ENCODE data around the gene NT5C. TPM values are rescaled to one million over a fixed set of nuclear protein-coding genes. Genes with fewer than 3 reads are reported as not detected.

NT5C gene
- total RNA-seq, 2 experiments from 2014 or later, result 45.2 to 50.4 TPM

- H3K27me3 Mint-ChIP-seq, result no peaks in the 10 kb centered on the region
- no peak overlapping the region for H3K4me3 Mint-ChIP-seq
- DNase-seq, result no peak
- H3K36me3 Mint-ChIP-seq (ENCODE audit: low read depth), result peaks cover under 1% of the 10 kb centered on the region
- CTCF ChIA-PET, result interaction anchor here (1.0 to 1.1 kb wide), 2 partner anchors 20 to 104 kb away, joined by 3 to 6 read pairs; no protein-coding TSS in a partner anchor
- POLR2A ChIA-PET, result no interaction called here
- no peaks in the 10 kb centered on the region for H3K9me3 Mint-ChIP-seq
- H3K27ac Mint-ChIP-seq, result no peak overlapping the region
- H3K4me1 Mint-ChIP-seq, result peaks cover 35% of the 10 kb centered on the region
Measured at GRCh38 chr17:75093548-75094158, 37.9 kb downstream of the NT5C start.

- Mint-ChIP-seq H3K4me1 (peaks cover 47% of the 10 kb centered on the region), H3K27me3 (no peaks in the 10 kb centered on the region), H3K36me3 (ENCODE audit: low read depth) (no peaks in the 10 kb centered on the region), H3K4me3 (no peak overlapping the region), H3K9me3 (no peaks in the 10 kb centered on the region), H3K27ac (peak overlapping the region; percentile 3)
- CTCF ChIA-PET, result interaction anchor here (2.7 kb wide), 1 partner anchor 13 kb away, joined by 11 read pairs; no protein-coding TSS in a partner anchor
- DNase-seq, result no peak
- POLR2A ChIA-PET, result no interaction called here
Measured at GRCh38 chr17:75091855-75092327, 39.7 kb downstream of the NT5C start.

DNA sequence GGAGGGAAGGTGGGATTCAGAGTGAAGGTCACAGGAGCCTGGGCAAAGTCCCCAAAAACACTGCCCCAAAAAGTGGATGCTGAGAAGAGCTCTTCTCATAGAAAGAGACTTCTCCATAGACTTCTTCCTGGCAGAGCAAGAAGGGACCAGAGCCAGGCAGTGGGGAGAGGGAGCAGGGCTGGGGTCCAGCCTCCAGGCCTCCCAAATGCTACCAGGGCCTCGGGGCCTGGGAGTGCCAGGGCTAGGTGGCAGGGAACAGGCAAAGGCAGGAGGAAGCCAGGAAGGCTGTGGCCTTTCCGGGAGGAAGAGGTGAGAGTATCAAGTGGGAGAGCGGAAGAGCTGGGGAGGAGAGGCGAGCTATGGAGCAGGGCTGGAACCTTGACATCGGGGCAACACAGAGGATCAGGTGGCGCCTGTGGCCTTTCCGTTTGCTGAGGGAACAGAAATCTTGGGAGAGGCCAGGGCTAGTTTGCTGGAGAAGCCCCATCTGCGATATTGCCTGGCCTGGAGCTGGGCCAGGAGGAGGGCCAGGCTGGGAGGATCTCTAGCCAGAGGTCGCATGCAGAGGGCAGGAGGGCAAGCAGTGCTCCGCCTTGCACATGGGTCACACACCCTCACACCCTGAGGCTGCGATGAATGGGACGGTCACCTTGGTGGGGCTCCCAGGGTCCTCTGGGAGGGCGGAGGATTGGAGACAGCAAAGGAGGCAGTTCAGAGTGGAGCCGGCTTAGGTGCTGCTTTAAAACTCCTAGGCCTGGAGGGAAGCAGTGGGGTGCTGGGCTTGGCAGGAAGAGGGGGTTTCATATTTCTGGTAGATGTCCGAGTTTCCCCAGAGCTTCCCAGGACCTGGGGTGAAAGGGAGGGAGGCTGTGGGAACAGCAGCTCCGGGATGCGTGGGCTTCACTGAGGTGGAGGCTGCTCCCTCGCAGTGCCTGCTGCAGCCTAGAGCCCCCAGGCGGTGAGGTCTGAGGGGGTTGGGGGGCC lies 40.4 kb downstream of the NT5C start:
- no peaks in the 10 kb centered on the region for H3K27me3 Mint-ChIP-seq
- no peaks in the 10 kb centered on the region for H3K9me3 Mint-ChIP-seq
- H3K4me3 Mint-ChIP-seq, result no peak overlapping the region
- DNase-seq, result no peak
- CTCF ChIA-PET, result interaction anchor here (1.0 to 2.7 kb wide), 2 partner anchors 14 to 26 kb away, joined by 3 to 11 read pairs; no protein-coding TSS in a partner anchor
- no peaks in the 10 kb centered on the region for H3K36me3 Mint-ChIP-seq (ENCODE audit: low read depth)
- peak overlapping the region; percentile 59 for H3K27ac Mint-ChIP-seq
- POLR2A ChIA-PET, result no interaction called here
- H3K4me1 Mint-ChIP-seq, result peaks cover 53% of the 10 kb centered on the region

GRCh38 chr17:75088465-75089417 lies 42.8 kb downstream of the NT5C start:
- H3K36me3 Mint-ChIP-seq (ENCODE audit: low read depth), result no peaks in the 10 kb centered on the region
- POLR2A ChIA-PET, result interaction anchor here (0.5 kb wide), 1 partner anchor 76 kb away, joined by 3 read pairs; no protein-coding TSS in a partner anchor
- H3K27me3 Mint-ChIP-seq, result no peaks in the 10 kb centered on the region
- H3K4me3 Mint-ChIP-seq, result peak overlapping the region; percentile 78
- H3K9me3 Mint-ChIP-seq, result no peaks in the 10 kb centered on the region
- H3K4me1 Mint-ChIP-seq, result peaks cover 61% of the 10 kb centered on the region
- H3K27ac Mint-ChIP-seq, result peak overlapping the region; percentile 86
- CTCF ChIA-PET, result interaction anchor here (0.6 to 2.2 kb wide), 11 partner anchors 10 to 511 kb away, joined by 3 to 10 read pairs (median 4); no protein-coding TSS in a partner anchor
- no peak for DNase-seq

DNA sequence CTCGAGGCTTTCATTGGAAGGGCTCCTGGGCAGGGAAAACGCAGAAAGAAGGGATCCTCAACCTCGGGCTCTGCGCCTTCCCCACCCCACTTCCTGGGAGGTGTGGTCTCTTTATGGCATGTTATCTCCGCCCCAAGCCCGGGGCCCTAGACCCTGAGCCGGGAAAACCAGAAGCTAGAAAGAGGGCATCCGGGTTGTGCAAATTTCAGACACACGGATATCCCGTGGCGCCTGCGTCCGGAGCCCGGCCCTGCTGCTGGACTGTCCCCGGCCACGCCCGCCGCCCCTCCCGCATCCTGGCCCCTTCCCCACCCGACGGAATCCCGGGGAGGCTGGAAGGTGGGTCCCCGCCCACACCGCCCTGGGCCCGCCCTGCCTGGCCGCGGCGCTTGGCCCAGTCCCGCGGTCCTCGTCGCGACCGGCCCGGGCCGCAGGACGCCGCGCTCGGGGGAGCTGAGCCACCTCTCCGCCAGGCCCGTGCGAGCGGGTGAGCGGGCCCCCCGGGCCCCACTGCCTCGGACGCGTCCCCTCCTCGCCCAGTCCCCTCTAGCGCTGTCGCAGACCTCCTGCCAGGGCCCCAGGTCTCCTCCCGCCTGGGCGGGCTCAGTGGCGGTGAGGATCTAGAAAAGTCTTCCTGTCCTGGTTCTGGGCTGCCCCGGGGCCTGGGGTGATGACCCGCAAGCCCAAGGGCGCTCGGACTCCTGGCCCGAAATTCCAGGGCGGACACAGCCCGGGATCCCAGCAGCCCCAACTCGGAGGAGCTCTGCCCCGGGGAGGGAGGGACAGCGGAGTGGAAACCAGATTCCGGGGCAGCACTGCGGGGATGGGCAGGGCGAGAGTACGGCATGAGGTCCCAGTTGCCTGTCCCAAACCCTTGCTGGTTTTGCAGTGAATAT lies 43.7 kb downstream of the NT5C start, which contains the start of gene SLC16A5:
SLC16A5 (plus strand) TSS at position 397 of the 896 bp plus-strand sequence. CDS start 5,683 bp downstream, outside the sequence.
- H3K36me3 Mint-ChIP-seq (ENCODE audit: low read depth), result no peaks in the 10 kb centered on the region
- peak within 1 kb of the TSS; percentile 89 for H3K27ac Mint-ChIP-seq
- no peaks in the 10 kb centered on the region for H3K27me3 Mint-ChIP-seq
- CTCF ChIA-PET, result interaction anchor here (0.6 to 2.2 kb wide), 12 partner anchors 9 to 360 kb away, joined by 3 to 10 read pairs (median 3); no protein-coding TSS in a partner anchor
- DNase-seq, result peak; percentile 62
- POLR2A ChIA-PET, result interaction anchor here (0.5 kb wide), 1 partner anchor 75 kb away, joined by 3 read pairs; no protein-coding TSS in a partner anchor
- peak within 1 kb of the TSS; percentile 78 for H3K4me3 Mint-ChIP-seq
- peaks cover 63% of the 10 kb centered on the region for H3K4me1 Mint-ChIP-seq
- H3K9me3 Mint-ChIP-seq, result no peaks in the 10 kb centered on the region

DNA sequence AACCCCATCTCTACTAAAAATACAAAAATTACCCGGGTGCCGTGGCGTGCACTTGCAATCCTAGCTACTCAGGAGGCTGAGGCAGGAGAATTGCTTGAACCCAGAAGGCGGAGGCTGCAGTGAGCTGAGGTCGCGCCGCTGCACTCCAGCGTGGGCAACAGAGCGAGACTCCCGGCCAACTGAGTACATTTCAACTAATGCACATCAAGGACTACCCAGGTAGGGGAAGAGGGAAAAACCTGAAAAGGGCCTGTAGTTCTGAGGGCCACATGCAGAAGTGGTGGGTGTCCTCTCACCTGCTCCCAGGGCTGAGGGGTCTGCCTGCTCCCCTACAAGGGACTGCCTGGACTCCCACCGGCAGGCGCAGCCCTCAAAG lies 44.4 kb downstream of the NT5C start:
- Mint-ChIP-seq H3K27me3 (no peaks in the 10 kb centered on the region), H3K9me3 (no peaks in the 10 kb centered on the region), H3K4me1 (peaks cover 61% of the 10 kb centered on the region), H3K36me3 (ENCODE audit: low read depth) (no peaks in the 10 kb centered on the region), H3K27ac (peak overlapping the region; percentile 89), H3K4me3 (peak overlapping the region; percentile 77)
- DNase-seq, result no peak
- CTCF ChIA-PET, result interaction anchor here (0.6 to 2.2 kb wide), 7 partner anchors 8 to 361 kb away, joined by 3 to 7 read pairs (median 5); no protein-coding TSS in a partner anchor
- POLR2A ChIA-PET, result no interaction called here

GRCh38 chr17:75086496-75087181 lies 44.9 kb downstream of the NT5C start:
- no peak for DNase-seq
- POLR2A ChIA-PET, result interaction anchor here (0.6 kb wide), 1 partner anchor 85 kb away, joined by 6 read pairs; no protein-coding TSS in a partner anchor
- Mint-ChIP-seq H3K4me1 (peaks cover 57% of the 10 kb centered on the region), H3K4me3 (peak overlapping the region; percentile 77), H3K36me3 (ENCODE audit: low read depth) (no peaks in the 10 kb centered on the region), H3K27ac (peak overlapping the region; percentile 89), H3K9me3 (no peaks in the 10 kb centered on the region), H3K27me3 (no peaks in the 10 kb centered on the region)
- CTCF ChIA-PET, result interaction anchor here (0.6 to 2.2 kb wide), 4 partner anchors 8 to 361 kb away, joined by 3 to 7 read pairs (median 4); no protein-coding TSS in a partner anchor

- peaks cover 46% of the 10 kb centered on the region for H3K4me1 Mint-ChIP-seq
- no peaks in the 10 kb centered on the region for H3K9me3 Mint-ChIP-seq
- H3K27me3 Mint-ChIP-seq, result no peaks in the 10 kb centered on the region
- CTCF ChIA-PET, result interaction anchor here (0.7 to 1.3 kb wide), 4 partner anchors 11 to 20 kb away, joined by 3 read pairs; no protein-coding TSS in a partner anchor
- no peaks in the 10 kb centered on the region for H3K36me3 Mint-ChIP-seq (ENCODE audit: low read depth)
- no peak overlapping the region for H3K4me3 Mint-ChIP-seq
- H3K27ac Mint-ChIP-seq, result peak overlapping the region; percentile 26
- peak; percentile 45 for DNase-seq
- POLR2A ChIA-PET, result interaction anchor here (0.7 kb wide), 1 partner anchor 49 kb away, joined by 6 read pairs; no protein-coding TSS in a partner anchor
Measured at GRCh38 chr17:75084039-75084660, 47.4 kb downstream of the NT5C start.

- ChIA-PET POLR2A (no interaction called here), CTCF (no interaction called here)
- DNase-seq, result no peak
- H3K9me3 Mint-ChIP-seq, result no peaks in the 10 kb centered on the region
- peaks cover 47% of the 10 kb centered on the region for H3K4me1 Mint-ChIP-seq
- no peak overlapping the region for H3K27ac Mint-ChIP-seq
- no peaks in the 10 kb centered on the region for H3K27me3 Mint-ChIP-seq
- H3K36me3 Mint-ChIP-seq (ENCODE audit: low read depth), result no peaks in the 10 kb centered on the region
- H3K4me3 Mint-ChIP-seq, result no peak overlapping the region
Measured at GRCh38 chr17:75082683-75083082, 48.9 kb downstream of the NT5C start.
